Head of caudate nucleus (tissue), 42 donors: ENCODE data around the gene LDHAL6A.

Experiments used
- DNase-seq, 42 donors: peaks; one replicate each; pipeline versions ENCODE4 v3.0.0 to v3.0.0-alpha.2; 2020 to 2021; ENCODE audit warnings: mixed read lengths in 7 of 42
- intact Hi-C: fragments of 100-400 bp; cut with DNase I; formaldehyde crosslinking; loops from one replicate; pipeline ENCODE4 v1.15.0; 2022

LDHAL6A gene

GRCh38 chr11:18485913-18486528, 30.4 kb downstream of the LDHAL6A start:
- intact Hi-C loops = no loop called here
- no peak for DNase-seq

- DNase-seq = no peak
- intact Hi-C loops = no loop called here
Measured at GRCh38 chr11:18490319-18490718, 34.7 kb downstream of the LDHAL6A start.

GRCh38 chr11:18490736-18491485, 35.3 kb downstream of the LDHAL6A start:
- intact Hi-C loops = no loop called here
- peak in 6 of 42 donors; percentile 2 to 46 (median 13) for DNase-seq

- intact Hi-C loops = no loop called here
Measured at GRCh38 chr11:18491924-18492323, 36.3 kb downstream of the LDHAL6A start.

GRCh38 chr11:18492888-18493287, 37.2 kb downstream of the LDHAL6A start:
- DNase-seq = no peak
- intact Hi-C loops = no loop called here

More at GRCh38 chr11:18491924-18492323, 36.3 kb downstream of the LDHAL6A start:
- DNase-seq = no peak

- intact Hi-C loops = no loop called here
Measured at GRCh38 chr11:18493310-18493709, 37.7 kb downstream of the LDHAL6A start.

GRCh38 chr11:18495271-18495670, 39.6 kb downstream of the LDHAL6A start:
- no peak for DNase-seq
- intact Hi-C loops = no loop called here

More at GRCh38 chr11:18493310-18493709, 37.7 kb downstream of the LDHAL6A start:
- no peak for DNase-seq

- no peak for DNase-seq
- intact Hi-C loops = no loop called here
Measured at GRCh38 chr11:18495703-18496102, 40.0 kb downstream of the LDHAL6A start.

GRCh38 chr11:18498039-18498438, 42.4 kb downstream of the LDHAL6A start:
- DNase-seq = no peak
- intact Hi-C loops = no loop called here

- intact Hi-C loops = no loop called here
- no peak for DNase-seq
Measured at GRCh38 chr11:18501629-18502028, 46.0 kb downstream of the LDHAL6A start.

GRCh38 chr11:18502352-18502751, 46.7 kb downstream of the LDHAL6A start:
- intact Hi-C loops = no loop called here
- DNase-seq = no peak

GRCh38 chr11:18521122-18521521, 65.5 kb downstream of the LDHAL6A start:
- intact Hi-C loops = loop anchor here (5.0 to 10.0 kb wide), 3 partner anchors 111 to 184 kb away; partner anchors contain the start of genes LDHA and SPTY2D1
- DNase-seq = no peak

GRCh38 chr11:18522388-18522787, 66.7 kb downstream of the LDHAL6A start:
- DNase-seq = no peak
- intact Hi-C loops = loop anchor here (5.0 to 10.0 kb wide), 3 partner anchors 110 to 182 kb away; partner anchors contain the start of genes LDHA and SPTY2D1

- intact Hi-C loops = loop anchor here (5.0 to 10.0 kb wide), 3 partner anchors 109 to 182 kb away; partner anchors contain the start of genes LDHA and SPTY2D1
- no peak for DNase-seq
Measured at GRCh38 chr11:18523084-18523483, 67.4 kb downstream of the LDHAL6A start.

GRCh38 chr11:18524248-18524647, 68.6 kb downstream of the LDHAL6A start:
- intact Hi-C loops = loop anchor here (5.0 to 10.0 kb wide), 3 partner anchors 108 to 181 kb away; partner anchors contain the start of genes LDHA and SPTY2D1

GRCh38 chr11:18526130-18526520, 70.5 kb downstream of the LDHAL6A start:
- intact Hi-C loops = loop anchor here (2.0 to 10.0 kb wide), 3 partner anchors 131 to 203 kb away; partner anchors contain the start of genes GTF2H1, HPS5 and LDHA
- DNase-seq = no peak

More at GRCh38 chr11:18524248-18524647, 68.6 kb downstream of the LDHAL6A start:
- DNase-seq = no peak

- intact Hi-C loops = loop anchor here (2.0 to 10.0 kb wide), 3 partner anchors 132 to 204 kb away; partner anchors contain the start of genes GTF2H1, HPS5 and LDHA
- peak; percentile 84 to 98 (median 95) for DNase-seq
Measured at GRCh38 chr11:18526521-18527296, 71.1 kb downstream of the LDHAL6A start, which contains the start of gene TSG101. TSS of gene TSG101 (minus strand) at chr11:18526942. CDS start at chr11:18526816, 126 bp downstream.

- peak in 1 of 42 donors; percentile 4 for DNase-seq
- intact Hi-C loops = loop anchor here (2.0 to 10.0 kb wide), 3 partner anchors 133 to 205 kb away; partner anchors contain the start of genes GTF2H1, HPS5 and LDHA
Measured at GRCh38 chr11:18527512-18527911, 71.9 kb downstream of the LDHAL6A start.
